Neural cell (in vitro differentiated cells): ENCODE data around the gene PDIA3. TPM values are rescaled to one million over a fixed set of nuclear protein-coding genes. Genes with fewer than 3 reads are reported as not detected.

Source experiments
- H2AFZ ChIP-seq: fragments of 200-600, 300-800 bp; sonication (generic), shearing (Covaris generic); 2 replicates; pipeline ENCODE4 v1.6.0; 2014; ENCODE audit warnings: low read depth, mild to moderate bottlenecking, antibody characterized with exemption, low read length, moderate library complexity
- H3F3A ChIP-seq: fragments of 200-600 bp; shearing (Covaris generic); 2 replicates; pipeline ENCODE4 v1.6.1; 2016; ENCODE audit warnings: mild to moderate bottlenecking, moderate library complexity, mixed read lengths, antibody characterized with exemption, low read length; ENCODE audit not compliant: insufficient read depth, poor library complexity, severe bottlenecking
- H3K27ac ChIP-seq: fragments of 200-600, 300-800 bp; sonication (generic), shearing (Covaris generic); 2 replicates; pipeline ENCODE4 v1.5.1; 2014; ENCODE audit warnings: mild to moderate bottlenecking, low read length, moderate library complexity
- H3K27me3 ChIP-seq: fragments of 300-800, 200-600 bp; sonication (generic), shearing (Covaris generic); 2 replicates; pipeline ENCODE4 v1.6.0; 2014; ENCODE audit warnings: mild to moderate bottlenecking, low read depth, low read length, moderate library complexity; ENCODE audit not compliant: insufficient read depth
- H3K36me3 ChIP-seq: fragments of 300-800, 200-600 bp; sonication (generic), shearing (Covaris generic); 2 replicates; pipeline ENCODE4 v1.5.1; 2014; ENCODE audit warnings: mild to moderate bottlenecking, antibody characterized with exemption, low read length, moderate library complexity; ENCODE audit not compliant: insufficient read depth
- H3K4me2 ChIP-seq: fragments of 300-800, 200-600 bp; sonication (generic), shearing (Covaris generic); 2 replicates; pipeline ENCODE4 v1.6.0; 2014; ENCODE audit warnings: mild to moderate bottlenecking, low read length
- H3K4me3 ChIP-seq: fragments of 300-800, 200-600 bp; sonication (generic), shearing (Covaris generic); 2 replicates; pipeline ENCODE4 v1.5.1; 2014; ENCODE audit warnings: mild to moderate bottlenecking, low read length, moderate library complexity
- H3K79me2 ChIP-seq: fragments of 200-600 bp; shearing (Covaris generic); replicated peaks from 2 replicates; pipeline ENCODE4 v1.6.0; 2014; ENCODE audit warnings: mild to moderate bottlenecking, low read length, moderate library complexity; ENCODE audit not compliant: insufficient read depth
- H3K9ac ChIP-seq: fragments of 300-800, 200-600 bp; sonication (generic), shearing (Covaris generic); 2 replicates; pipeline ENCODE4 v1.6.1; 2016; ENCODE audit warnings: mild to moderate bottlenecking, low read length, mixed read lengths
- H3K9me2 ChIP-seq: fragments of 200-600 bp; shearing (Covaris generic); 2 replicates; pipeline ENCODE4 v1.6.1; 2016; ENCODE audit warnings: mild to moderate bottlenecking, low read length, mixed read lengths; ENCODE audit not compliant: insufficient read depth
- H3K9me3 ChIP-seq: fragments of 200-600, 300-800 bp; sonication (generic), shearing (Covaris generic); 2 replicates; pipeline ENCODE4 v1.6.1; 2016; ENCODE audit warnings: mild to moderate bottlenecking, mixed run types, low read length, moderate library complexity, mixed read lengths
- H4K20me1 ChIP-seq: fragments of 200-600 bp; shearing (Covaris generic); 2 replicates; pipeline ENCODE4 v1.6.1; 2016; ENCODE audit warnings: mild to moderate bottlenecking, mixed run types; ENCODE audit not compliant: insufficient read depth
- CTCF ChIP-seq: fragments of 450-650 bp; IDR thresholded peaks from 2 replicates; pipeline ENCODE4 v1.5.1; 2014; ENCODE audit warnings: antibody characterized with exemption, mild to moderate bottlenecking, moderate library complexity; ENCODE audit not compliant: poor library complexity, severe bottlenecking
- EP300 ChIP-seq: fragments of 450-650 bp; conservative IDR thresholded peaks from 2 replicates; pipeline ENCODE4 v1.6.1; 2014; ENCODE audit warnings: antibody characterized with exemption, mild to moderate bottlenecking, moderate library complexity; ENCODE audit not compliant: poor library complexity, severe bottlenecking
- EZH2 ChIP-seq: fragments of 200-600, 300-800 bp; shearing (Covaris generic), sonication (generic); IDR thresholded peaks from 2 replicates; pipeline ENCODE4 v1.6.1; 2014; ENCODE audit warnings: antibody characterized with exemption, low read length, borderline replicate concordance, mild to moderate bottlenecking; ENCODE audit not compliant: insufficient read depth, poor library complexity, severe bottlenecking
- MXI1 ChIP-seq: fragments of 450-650 bp; conservative IDR thresholded peaks from 2 replicates; pipeline ENCODE4 v1.6.1; 2014; ENCODE audit warnings: antibody characterized with exemption, mild to moderate bottlenecking; ENCODE audit not compliant: poor library complexity, severe bottlenecking
- POLR2AphosphoS5 ChIP-seq: IDR thresholded peaks from 2 replicates; pipeline ENCODE4 v1.6.1; 2012
- RAD21 ChIP-seq: fragments of 450-650 bp; conservative IDR thresholded peaks from 2 replicates; pipeline ENCODE4 v1.6.1; 2014; ENCODE audit warnings: antibody characterized with exemption, mild to moderate bottlenecking, moderate library complexity
- REST ChIP-seq: IDR thresholded peaks from 2 replicates; pipeline ENCODE4 v1.6.1; 2012; ENCODE audit warnings: borderline replicate concordance
- SMC3 ChIP-seq: fragments of 450-650 bp; conservative IDR thresholded peaks from 2 replicates; pipeline ENCODE4 v1.6.1; 2014; ENCODE audit warnings: antibody characterized with exemption, mild to moderate bottlenecking, moderate library complexity; ENCODE audit not compliant: poor library complexity
- TAF1 ChIP-seq: IDR thresholded peaks from 2 replicates; pipeline ENCODE4 v1.6.1; 2012; ENCODE audit warnings: low read depth
- polyA plus RNA-seq: library from polyadenylated mRNA; depleted of rRNA; stranded (reverse); fragments of >200 nt; gene quantifications from 2 replicates; pipeline ENCODE4 v1.2.3, GENCODE V29; 2014

PDIA3 gene
- polyA plus RNA-seq, 1 donor from 2014 or later, result 136 TPM

GRCh38 chr15:43795997-43796396 lies 49.8 kb downstream of the PDIA3 start:
- Histone ChIP-seq H3K9me3 (no peaks in the 10 kb centered on the region), H3K27ac (no peak overlapping the region), H3K4me2 (no peak overlapping the region), H3K27me3 (no peaks in the 10 kb centered on the region), H3K4me3 (no peak overlapping the region), H3K79me2 (peaks cover 13% of the 10 kb centered on the region), H2AFZ (no peak overlapping the region), H3K36me3 (peaks cover 10% of the 10 kb centered on the region), H3F3A (no peaks in the 10 kb centered on the region), H3K9ac (no peak overlapping the region), H3K9me2 (no peaks in the 10 kb centered on the region), H4K20me1 (no peaks in the 10 kb centered on the region)
- TF ChIP-seq MXI1, result no peak

GRCh38 chr15:43796566-43796965 lies 50.3 kb downstream of the PDIA3 start:
- Histone ChIP-seq H3K9ac (no peak overlapping the region), H3K9me2 (no peaks in the 10 kb centered on the region), H3K4me3 (no peak overlapping the region), H3K27ac (no peak overlapping the region), H4K20me1 (no peaks in the 10 kb centered on the region), H3F3A (no peaks in the 10 kb centered on the region), H2AFZ (no peak overlapping the region), H3K27me3 (no peaks in the 10 kb centered on the region), H3K9me3 (no peaks in the 10 kb centered on the region), H3K79me2 (peaks cover 16% of the 10 kb centered on the region), H3K36me3 (peaks cover 10% of the 10 kb centered on the region), H3K4me2 (no peak overlapping the region)
- no peak for TF ChIP-seq CTCF
- TF ChIP-seq POLR2AphosphoS5, result no peak
- TF ChIP-seq MXI1, result no peak
- TF ChIP-seq REST, result no peak
- no peak for TF ChIP-seq RAD21
- no peak for TF ChIP-seq EP300
- TF ChIP-seq EZH2, result no peak
- no peak for TF ChIP-seq SMC3
- TF ChIP-seq TAF1, result no peak
